HL-60/S4 (cell line): ENCODE measurements around the gene FLII.

Experiments
- in situ Hi-C: fragments of 300-500 bp; cut with MboI; formaldehyde crosslinking; loops from 2 replicates; pipeline ENCODE4 v1.14.3; 2022; ENCODE audit warnings: low sequenced_read_pairs

Gene FLII

DNA sequence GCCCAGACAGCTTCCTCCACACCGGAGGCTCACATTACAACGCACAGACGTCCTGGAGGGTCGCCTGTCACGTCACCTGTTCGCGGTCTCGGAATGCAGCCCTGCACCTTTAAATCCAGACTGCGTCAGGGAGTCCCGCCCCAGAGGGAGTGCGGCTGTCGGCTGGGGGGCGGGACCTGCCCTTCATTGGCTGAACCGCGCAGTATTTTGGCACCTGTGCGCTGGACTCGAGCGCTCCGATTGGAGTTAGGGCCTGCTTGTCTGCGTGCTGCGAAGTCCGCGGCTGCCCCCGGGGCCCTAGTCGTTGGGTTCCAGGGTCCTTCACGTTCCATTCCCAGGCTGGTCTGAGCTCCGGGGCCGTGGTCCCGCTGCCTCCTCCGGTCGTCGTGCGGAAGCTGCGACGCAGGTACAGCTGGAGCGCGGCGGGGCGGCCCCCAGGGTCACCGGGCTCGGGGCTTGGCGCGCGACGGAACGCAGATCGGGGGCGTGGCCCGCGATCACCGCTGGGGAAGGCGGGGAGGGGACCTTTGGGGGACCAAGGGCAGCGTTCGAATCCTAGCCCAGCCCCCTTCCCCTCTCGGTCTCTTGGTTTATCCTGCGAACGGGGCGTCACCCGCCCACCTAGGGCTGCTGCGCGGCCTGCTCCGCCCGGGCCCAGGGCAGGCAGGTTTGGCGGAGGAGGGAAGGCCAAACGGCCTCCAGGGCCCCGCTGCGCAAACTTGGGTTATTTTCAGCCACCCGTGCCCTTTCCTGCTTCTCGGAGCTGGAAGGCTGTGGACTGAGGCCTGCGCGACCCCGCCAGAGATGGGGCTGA, 2.0 kb upstream of the FLII start, which contains the start of gene MIEF2:
MIEF2 (plus strand) TSS at position 331 of the 814 bp plus-strand sequence. CDS start 2,059 bp downstream, outside the sequence.
- in situ Hi-C loops: no loop called here

DNA sequence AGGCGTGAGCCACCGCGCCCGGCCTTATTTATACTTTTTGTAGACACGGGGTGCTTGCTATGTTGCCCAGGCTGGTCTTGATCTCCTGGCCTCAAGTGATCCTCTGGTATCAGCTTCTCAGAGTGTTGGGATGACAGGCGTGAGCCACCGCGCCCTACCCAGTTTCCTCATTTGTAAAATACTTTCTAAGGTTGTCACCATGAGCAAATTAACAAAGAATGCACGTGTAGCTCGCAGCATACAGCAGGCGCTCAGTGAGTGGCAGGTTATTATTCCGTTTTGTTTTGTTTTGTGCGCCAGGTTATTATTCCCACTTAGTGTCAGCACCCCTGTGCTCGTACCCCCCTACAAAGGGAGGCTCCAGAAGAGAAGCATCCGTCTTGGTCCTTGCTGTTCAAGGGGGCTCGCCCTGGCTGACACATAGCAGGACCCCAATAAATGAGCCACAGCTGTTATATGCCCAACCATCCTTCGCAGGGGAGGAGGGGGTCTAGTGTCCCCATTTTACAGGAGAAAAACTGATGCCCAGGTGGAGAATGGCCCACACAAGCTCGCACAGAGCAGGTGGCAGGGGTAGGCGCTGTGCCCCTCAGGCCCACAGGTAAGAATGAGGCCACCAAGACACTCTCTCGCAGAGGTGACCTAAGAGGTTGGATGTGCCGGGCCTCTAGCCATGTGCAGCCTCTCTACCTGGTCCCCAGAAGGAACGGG, 1.2 kb upstream of the FLII start:
- in situ Hi-C loops: no loop called here

DNA sequence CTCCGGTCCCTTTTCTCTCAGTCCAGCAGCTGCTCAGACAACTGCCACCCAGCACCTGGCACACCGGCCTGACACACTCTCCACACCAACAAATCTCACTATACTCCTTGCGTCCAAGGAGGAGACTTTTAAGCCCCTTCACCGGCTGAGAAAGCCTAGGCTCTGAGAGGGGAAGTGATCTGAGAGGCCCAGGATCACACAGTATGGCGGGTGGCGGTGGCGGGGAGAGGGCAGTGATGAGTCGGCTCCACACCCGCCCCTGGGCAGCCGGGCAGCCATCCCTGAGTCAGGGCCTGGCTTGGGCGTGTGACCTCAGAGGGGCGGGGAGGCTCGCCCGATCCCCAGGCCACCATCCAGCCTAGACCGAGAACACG, 569 bp downstream of the FLII start:
- in situ Hi-C loops: no loop called here

DNA sequence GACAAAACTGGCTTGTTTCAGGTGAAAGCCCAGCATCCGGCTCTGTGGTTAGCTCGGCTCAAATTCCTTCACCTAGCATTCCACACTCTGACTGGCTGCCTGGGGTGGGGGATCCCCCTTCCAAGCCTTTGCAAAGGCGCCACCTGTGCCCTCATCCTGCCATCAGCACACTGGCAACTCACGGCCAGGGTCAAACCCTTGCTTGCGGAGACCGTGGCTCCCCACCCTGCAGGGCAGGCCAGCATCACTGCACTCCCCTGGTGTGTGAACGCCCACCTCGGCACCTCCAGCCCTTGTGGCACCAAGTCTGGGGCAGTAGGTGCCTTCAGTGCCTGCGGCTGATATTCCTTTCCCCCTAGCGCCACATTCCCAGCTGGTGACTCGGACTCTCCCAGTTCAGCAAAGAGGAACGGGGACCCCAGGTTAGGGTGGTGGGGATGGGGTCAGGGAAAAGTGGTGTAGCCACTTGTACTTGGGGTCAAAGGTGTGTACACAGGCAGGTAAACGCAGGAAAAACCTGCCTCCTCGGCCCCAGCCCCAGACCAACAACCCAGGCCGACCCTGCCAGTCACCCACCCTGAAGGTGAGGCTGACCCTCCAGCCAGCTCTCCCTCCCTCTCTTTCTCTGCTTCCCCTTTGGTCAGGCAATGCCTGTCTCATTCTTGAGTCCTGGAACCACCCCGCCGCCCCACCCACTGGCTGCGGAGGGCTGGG, 1.1 kb downstream of the FLII start:
- in situ Hi-C loops: no loop called here

- in situ Hi-C loops: no loop called here
These were observed 1.8 kb downstream of the FLII start for GRCh38 chr17:18256776-18257175.

DNA sequence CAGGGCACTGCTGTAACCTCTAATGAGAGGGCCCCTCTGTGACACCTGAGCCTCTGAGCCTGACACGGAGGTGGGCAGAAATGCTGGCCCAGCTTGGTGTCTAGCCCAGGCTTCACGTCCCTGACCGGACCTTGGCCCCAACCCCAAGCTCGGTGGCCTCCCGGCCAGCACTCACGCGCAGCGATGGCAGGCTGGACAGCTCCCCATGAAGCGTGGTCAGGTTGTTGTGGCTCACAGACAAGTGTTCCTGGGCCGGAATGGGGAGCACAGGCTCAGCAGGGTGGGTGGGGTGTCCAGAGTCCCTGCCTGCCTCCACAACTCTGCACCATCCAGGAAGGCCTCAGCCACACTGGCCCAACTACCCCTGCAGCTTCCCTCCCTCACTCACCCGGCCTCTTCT, 2.2 kb downstream of the FLII start:
- in situ Hi-C loops: no loop called here

DNA sequence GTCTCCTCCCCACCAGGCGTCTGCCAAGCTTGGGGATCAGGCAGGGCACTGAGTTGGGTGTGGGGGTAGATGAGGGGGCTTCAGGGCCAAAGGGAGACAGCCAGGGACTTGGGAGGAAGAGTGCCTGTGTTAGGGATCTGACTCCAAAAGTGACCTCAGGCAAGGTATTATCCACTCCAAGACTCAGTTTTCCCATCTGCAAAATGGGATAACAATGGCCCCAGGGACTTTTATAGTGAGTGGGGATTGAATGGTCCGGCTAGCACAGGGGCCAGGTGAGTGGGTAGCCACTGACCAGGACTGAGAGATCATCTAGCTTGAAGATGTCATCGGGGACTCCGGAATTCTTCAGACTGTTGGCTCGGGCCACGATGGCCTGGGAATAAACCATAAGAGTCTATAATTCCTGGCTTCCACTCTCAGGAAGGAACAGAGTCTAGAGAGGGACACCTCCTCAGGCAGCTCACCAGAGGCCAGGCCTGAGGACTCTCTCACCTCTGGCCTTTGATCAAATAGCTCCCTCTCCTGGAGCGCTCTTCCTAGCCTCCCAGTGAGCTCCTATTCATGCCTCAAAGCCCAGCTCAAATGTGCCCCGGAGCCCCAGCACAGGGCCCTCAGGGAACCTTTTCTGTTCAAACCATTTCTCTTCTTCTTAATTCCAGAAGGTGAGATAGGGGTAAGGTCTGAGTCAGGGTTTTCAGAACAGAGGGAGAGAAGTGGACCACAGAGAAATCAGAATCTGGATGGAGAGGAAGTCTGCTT, 3.5 kb downstream of the FLII start:
- in situ Hi-C loops: no loop called here

DNA sequence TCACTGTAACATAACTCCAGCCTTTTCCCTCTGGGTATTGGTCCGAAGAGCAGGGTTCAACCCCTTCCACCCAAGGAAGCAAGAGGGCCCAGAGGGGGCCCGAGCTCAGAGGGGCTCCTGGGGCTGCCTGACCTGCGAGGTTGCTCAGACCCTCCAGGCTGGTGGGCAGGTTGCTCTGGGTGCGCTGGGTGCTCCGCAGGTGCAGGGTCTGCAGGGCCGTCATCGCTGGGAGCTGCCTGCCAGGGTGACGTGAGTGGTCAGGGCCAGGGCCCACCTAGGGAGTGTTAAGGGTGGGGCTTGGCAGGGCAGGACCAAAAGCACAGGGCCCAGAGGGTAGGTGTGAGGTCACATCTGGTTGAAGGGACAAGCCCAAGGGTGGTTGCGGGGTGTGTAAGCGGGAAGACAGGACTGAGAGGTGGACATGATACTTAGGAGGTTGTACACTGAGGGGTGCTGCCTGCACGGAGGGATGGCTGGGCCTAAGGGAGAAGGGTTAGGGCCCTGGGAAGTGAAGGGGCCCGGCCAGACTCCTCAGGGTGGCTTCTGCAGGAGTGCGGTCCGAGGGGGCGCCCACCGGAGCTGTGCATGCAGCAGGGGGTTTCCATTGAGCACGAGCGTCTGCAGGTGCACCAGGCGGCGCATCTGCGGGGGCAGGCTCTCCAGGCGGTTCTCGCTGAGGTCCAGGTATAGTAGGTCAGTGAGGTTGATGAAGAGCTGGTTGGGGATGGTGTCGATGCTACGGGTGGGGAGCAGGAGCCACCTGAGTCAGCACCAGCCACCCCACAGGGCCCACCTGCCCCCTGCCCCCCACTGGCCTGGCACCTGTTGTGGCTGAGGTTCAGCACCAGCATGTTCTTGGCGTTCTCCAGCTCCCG, 4.4 kb downstream of the FLII start:
- in situ Hi-C loops: no loop called here

- in situ Hi-C loops: no loop called here
These were observed 5.2 kb downstream of the FLII start for GRCh38 chr17:18253187-18253884.

DNA sequence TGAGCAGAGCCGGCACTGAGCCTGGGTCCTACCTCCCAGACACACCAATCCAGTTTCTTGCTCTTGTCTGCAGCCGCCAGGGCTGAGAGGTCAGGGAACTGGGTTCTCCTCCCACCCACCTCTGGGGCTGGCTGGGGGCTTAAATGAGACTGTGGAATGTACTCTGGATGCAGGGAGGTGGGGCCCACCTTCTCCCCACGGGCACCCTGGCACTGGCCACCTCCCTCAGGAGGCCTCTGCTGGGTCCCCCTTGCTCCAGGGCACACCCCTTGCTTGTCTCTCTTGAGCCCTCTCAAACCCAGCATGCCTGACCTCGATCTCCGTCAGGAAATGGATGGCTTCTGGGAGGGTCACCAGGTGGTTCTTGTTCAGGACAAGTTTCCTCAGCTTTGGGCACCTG, 6.4 kb downstream of the FLII start:
- in situ Hi-C loops: no loop called here

- in situ Hi-C loops: no loop called here
These were observed 7.3 kb downstream of the FLII start for GRCh38 chr17:18251204-18251603.

DNA sequence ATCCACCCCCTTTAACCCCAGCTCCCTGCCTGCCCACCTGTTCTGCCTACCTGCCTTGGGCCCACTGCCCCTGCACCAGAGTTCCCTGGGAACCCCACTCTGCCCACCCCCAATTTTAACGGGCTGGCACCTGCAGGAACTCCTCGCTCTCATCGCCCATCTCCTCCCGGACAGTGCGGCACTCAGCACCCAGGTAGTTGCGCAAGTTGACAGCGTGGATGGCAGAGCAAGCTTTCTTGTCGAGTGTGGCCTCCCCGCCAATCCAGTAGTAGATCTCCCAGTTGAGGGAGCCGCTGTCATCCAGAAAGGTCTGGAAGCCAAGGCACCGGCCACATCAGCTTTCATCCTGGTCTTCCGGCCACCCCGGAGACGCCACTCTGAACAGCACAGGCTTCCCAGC, 7.8 kb downstream of the FLII start:
- in situ Hi-C loops: no loop called here

GRCh38 chr17:18250259-18250658, 8.3 kb downstream of the FLII start:
- in situ Hi-C loops: no loop called here

DNA sequence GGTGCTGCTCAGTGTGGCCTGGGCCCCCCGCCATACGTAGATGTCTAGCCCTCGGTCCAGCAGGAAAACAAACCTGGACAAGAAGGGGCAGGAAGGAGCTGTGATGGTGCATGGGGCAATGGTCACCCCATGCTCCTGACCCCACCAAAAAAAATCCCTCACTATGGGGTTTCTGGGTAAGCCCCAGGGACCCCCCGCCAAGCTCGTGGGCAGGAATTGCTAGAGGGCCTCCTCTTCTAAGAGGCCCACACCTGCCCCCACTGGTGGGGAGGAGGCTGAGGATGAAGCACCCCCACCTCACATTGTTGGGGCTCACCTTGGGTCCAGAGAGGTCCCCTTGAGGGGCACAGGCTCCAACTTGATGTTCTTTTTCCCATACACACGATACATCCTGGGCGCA, 9.7 kb downstream of the FLII start:
- in situ Hi-C loops: no loop called here

DNA sequence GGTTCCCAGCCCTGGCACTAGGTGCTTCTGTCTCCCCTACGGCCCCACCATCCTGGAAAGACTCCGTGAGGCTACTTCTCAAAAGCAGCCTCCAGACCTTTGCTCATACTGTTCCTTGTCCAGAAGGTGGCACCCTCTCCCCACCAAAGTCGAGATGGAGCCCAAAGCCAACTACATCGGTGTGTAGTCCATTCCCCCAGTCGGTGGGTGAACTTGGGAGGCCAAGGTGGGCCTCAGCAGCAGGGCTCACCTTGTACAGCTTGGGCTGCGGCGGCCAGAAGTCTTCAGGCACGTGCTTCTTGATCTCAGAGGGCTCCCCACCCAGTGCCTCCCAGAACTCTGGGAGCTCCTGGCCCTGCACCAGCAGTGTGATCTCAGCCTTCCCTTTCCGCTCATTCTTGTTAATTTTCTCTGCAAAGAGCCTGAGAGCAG, 10.2 kb downstream of the FLII start:
- in situ Hi-C loops: no loop called here

DNA sequence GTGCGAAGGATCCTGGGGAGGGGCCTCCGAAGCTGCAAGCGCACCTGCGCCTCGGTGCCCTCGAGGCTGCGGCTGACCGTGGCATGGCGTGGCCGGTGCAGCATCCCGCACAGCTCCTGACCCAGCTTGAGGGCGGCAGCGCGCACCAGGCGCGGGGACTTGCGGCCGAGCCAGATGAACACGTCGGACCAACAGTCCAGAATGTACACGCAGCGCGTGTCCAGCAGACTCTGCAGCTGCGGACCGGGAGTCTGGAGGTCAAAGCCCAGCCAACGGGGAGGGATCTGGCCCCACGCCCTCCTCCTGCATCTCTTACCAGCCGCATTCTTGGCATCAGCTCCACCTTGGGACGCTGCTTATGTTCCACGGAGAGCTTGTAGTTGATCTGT, 10.9 kb downstream of the FLII start:
- in situ Hi-C loops: no loop called here

- in situ Hi-C loops: no loop called here
These were observed 11.5 kb downstream of the FLII start for GRCh38 chr17:18246880-18247612.

- in situ Hi-C loops: no loop called here
These were observed 12.3 kb downstream of the FLII start for GRCh38 chr17:18246109-18246725.
